Measurements from ENCODE around the gene CA5B. TPM values are rescaled to one million over a fixed set of nuclear protein-coding genes. Genes with fewer than 3 reads are reported as not detected.
"Not testable (repeated sequence)": the region's sequence is repeated elsewhere in the genome, so short reads cannot be mapped to it uniquely, and the experiment has no call there.

CA5B gene
- total RNA-seq, 2 donors from 2014 or later: 10.5 to 11.7 TPM

- no peak overlapping the region for H3K4me3 Mint-ChIP-seq
These were observed 13.2 kb upstream of the CA5B start for GRCh38 chrX:15724911-15725310.

DNA sequence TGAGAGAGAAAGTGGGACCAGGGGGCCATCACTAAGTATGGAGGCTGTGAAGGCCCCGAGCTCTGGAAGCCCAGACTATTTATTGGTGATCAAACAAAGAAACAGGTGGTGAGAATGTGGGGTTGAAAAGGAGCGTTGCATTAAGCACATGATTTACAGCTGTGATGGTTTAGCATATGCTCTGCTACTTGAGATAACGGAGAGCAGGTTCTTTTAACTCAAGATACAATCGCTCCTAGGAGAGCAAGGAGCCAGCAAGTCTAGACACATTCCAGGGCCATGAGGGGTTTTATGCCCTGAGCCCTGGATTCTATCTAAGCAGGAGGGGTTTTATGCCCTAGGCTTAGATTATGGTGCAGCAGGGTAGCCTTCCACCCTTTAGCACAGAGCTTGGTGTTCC is 6.7 kb upstream of the CA5B start:
- not testable (repeated sequence) for H3K9me3 Mint-ChIP-seq; H3K27ac Mint-ChIP-seq; DNase-seq; H3K4me1 Mint-ChIP-seq (ENCODE audit: low read depth); H3K36me3 Mint-ChIP-seq (ENCODE audit: insufficient read depth in 2 of 2); H3K27me3 Mint-ChIP-seq (ENCODE audit: low read depth); H3K4me3 Mint-ChIP-seq; ATAC-seq (replicated peaks in 1 of 2)

More at GRCh38 chrX:15724911-15725310, 13.2 kb upstream of the CA5B start:
- DNase-seq (no peak), ATAC-seq (replicated peaks in 1 of 2) (no peak)
- no peaks in the 10 kb centered on the region for H3K36me3 Mint-ChIP-seq (ENCODE audit: insufficient read depth in 2 of 2)
- H3K9me3 Mint-ChIP-seq: peaks cover 0 to 2% of the 10 kb centered on the region in 2 donors
- no peaks in the 10 kb centered on the region for H3K27me3 Mint-ChIP-seq (ENCODE audit: low read depth)
- H3K27ac Mint-ChIP-seq: no peak overlapping the region
- H3K4me1 Mint-ChIP-seq (ENCODE audit: low read depth): peaks cover 9% of the 10 kb centered on the region

DNA sequence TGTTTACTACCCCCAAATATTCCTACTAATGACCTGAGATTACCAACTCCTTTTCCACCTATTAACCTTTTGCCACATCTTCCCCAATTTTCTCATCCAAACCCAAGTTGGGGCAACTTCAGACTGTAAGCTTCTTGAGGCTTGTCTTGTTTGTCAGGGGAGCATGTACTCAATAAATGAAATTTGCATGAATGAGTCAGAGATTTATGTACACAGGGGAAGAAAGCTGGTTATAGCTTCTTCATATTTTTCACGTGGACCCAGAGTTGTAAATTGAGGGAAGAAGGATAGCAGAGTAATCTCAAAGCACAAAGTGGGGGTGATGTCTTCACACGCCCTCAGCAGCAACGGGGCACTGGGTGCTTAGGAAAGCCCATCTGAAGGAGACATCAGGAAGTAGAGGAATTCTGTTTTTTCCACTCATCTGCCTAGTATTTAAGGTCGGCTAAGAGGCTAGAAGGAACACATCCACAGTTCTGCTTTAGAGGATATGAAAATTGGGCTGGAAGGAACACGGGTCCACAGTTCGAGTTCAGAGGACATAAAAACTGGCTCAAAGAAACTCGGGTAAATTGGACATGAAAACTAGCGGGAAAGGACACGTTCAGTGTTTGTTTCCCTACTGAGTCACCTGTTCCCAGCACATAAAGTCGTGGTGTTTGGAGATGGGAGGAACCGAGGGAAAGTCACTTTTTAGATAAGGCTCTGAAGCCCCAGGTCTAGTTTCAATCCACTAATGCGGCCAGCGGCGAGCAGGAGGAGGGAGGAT is 696 bp upstream of the CA5B start:
- Mint-ChIP-seq H3K27me3 (ENCODE audit: low read depth) (no peaks in the 10 kb centered on the region), H3K36me3 (ENCODE audit: insufficient read depth in 2 of 2) (no peaks in the 10 kb centered on the region), H3K27ac (no peak overlapping the region), H3K4me1 (ENCODE audit: low read depth) (peaks cover 38% of the 10 kb centered on the region), H3K4me3 (peak overlapping the region; percentile 87 to 89), H3K9me3 (no peaks in the 10 kb centered on the region)
- DNase-seq: no peak
- no peak for ATAC-seq (replicated peaks in 1 of 2)

DNA sequence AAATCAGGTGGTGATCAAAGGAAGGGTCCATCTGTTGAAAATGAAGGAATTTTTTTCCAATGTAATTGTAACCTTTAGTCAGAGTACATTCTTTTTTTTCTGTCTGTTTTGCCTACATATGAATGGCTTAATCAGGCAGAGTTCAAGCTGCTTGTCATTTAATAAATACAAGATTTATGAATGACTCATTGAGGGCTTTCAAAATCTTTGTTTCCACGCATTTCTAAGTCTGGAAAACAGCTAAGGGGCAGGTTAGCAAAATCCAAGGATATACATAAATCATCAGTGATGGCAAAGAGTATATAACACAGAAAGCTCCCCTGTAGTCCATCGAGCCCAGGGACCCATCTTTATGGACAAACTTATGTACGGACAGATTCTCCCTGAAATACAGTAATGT is 1.8 kb downstream of the CA5B start:
- H3K27me3 Mint-ChIP-seq (ENCODE audit: low read depth): no peaks in the 10 kb centered on the region
- peaks cover 43% of the 10 kb centered on the region for H3K4me1 Mint-ChIP-seq (ENCODE audit: low read depth)
- DNase-seq (no peak), ATAC-seq (replicated peaks in 1 of 2) (no peak)
- no peaks in the 10 kb centered on the region for H3K9me3 Mint-ChIP-seq
- peaks cover 0 to 2% of the 10 kb centered on the region in 2 donors for H3K36me3 Mint-ChIP-seq (ENCODE audit: insufficient read depth in 2 of 2)
- no peak overlapping the region for H3K4me3 Mint-ChIP-seq
- H3K27ac Mint-ChIP-seq: no peak overlapping the region

DNA sequence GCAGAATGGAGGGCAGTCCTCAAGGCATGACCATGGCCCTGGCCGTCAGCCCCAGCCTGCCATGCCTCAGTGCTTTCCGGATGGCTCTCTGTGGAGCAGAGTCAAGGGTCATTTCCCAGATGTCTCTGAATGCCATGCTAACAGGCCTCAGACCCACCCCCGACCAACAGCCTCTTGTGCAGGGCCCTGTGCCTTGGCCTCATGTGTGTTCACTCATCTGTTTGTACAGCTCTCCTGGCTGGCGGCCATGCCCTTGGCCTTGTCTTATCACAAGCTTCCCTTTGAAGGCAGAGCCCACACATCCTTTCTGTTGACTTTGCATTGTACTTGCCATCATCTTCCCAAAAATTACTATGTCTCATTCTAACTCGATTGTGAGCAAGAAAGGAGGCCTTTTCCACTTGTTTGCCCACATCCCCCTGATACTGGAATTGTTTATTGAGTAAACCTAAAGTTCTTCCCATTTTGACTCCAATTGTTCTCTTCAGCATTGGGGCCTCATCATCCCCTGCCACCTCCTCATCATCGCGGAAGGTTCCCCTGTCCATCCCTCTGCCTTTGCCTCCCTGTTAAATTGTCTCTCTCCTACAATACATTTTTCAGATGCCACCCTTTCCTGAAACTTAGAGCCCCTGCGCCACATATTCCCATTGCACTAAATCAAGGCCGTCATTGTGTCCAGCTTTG is 6.3 kb downstream of the CA5B start:
- peaks cover 40% of the 10 kb centered on the region for H3K4me1 Mint-ChIP-seq (ENCODE audit: low read depth)
- ATAC-seq (replicated peaks in 1 of 2): no peak
- no peak overlapping the region for H3K4me3 Mint-ChIP-seq
- peaks cover 2% of the 10 kb centered on the region in 2 donors for H3K36me3 Mint-ChIP-seq (ENCODE audit: insufficient read depth in 2 of 2)
- H3K27ac Mint-ChIP-seq: peak overlapping the region; percentile 36
- H3K27me3 Mint-ChIP-seq (ENCODE audit: low read depth): no peaks in the 10 kb centered on the region
- no peaks in the 10 kb centered on the region for H3K9me3 Mint-ChIP-seq
- DNase-seq: no peak

DNA sequence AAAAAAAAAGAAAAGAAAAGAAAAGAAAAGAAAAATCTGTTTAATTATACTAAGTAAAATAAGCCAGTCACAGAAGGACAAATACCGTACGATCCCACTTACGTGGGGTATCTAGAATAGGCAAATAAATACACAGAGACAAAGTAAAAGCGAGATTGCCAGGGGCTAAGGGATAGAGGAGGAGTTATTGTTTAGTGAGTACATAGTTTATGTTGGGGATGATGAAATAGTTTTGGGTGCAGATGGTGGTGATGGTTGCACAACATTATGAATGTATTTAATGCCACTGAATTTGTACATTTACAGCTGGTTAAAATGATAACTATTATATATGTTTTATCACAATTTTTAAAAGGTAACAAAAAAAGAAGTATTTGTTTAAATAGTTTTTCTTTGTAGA is 7.1 kb downstream of the CA5B start:
- Mint-ChIP-seq H3K4me1 (ENCODE audit: low read depth) (peaks cover 40% of the 10 kb centered on the region), H3K4me3 (no peak overlapping the region), H3K27ac (no peak overlapping the region), H3K36me3 (ENCODE audit: insufficient read depth in 2 of 2) (peaks cover 2 to 3% of the 10 kb centered on the region in 2 donors), H3K9me3 (no peaks in the 10 kb centered on the region), H3K27me3 (ENCODE audit: low read depth) (no peaks in the 10 kb centered on the region)
- no peak for ATAC-seq (replicated peaks in 1 of 2)
- DNase-seq: no peak

- Mint-ChIP-seq H3K27ac (peak overlapping the region; percentile 84), H3K4me1 (ENCODE audit: low read depth) (peaks cover 49% of the 10 kb centered on the region)
- not testable (repeated sequence) for H3K36me3 Mint-ChIP-seq (ENCODE audit: insufficient read depth in 2 of 2); DNase-seq; H3K27me3 Mint-ChIP-seq (ENCODE audit: low read depth); ATAC-seq (replicated peaks in 1 of 2); H3K4me3 Mint-ChIP-seq; H3K9me3 Mint-ChIP-seq
These were observed 8.6 kb downstream of the CA5B start for GRCh38 chrX:15746651-15747050.

DNA sequence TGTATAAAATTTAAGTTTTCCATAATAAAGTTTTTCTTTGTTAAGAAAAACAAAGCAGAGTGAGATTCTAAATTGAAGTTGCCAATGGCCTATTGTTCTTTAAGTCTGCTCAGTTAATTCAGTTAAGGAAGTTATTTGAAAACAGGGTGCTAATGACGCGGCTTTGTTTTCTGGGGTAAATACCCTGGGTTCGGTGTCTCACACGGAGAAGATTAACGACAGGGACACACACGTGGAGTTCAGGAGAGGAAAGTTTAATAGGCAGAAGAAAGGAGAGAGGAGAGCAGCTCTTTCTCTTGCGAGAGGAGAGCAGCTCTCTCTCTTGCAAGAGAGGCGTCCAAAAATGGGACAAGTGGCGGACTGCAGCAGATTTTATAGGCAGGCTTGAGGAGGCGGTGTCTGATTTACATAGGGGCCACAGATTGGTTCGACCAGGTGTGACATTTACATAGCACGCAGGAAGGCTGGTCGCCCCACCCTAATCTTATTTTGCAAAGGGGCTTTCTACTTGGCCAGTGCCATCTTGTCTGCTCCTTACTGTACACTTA is 9.6 kb downstream of the CA5B start:
- H3K4me1 Mint-ChIP-seq (ENCODE audit: low read depth): peaks cover 53% of the 10 kb centered on the region
- peaks cover 2 to 3% of the 10 kb centered on the region in 2 donors for H3K36me3 Mint-ChIP-seq (ENCODE audit: insufficient read depth in 2 of 2)
- no peak overlapping the region for H3K4me3 Mint-ChIP-seq
- no peak overlapping the region for H3K27ac Mint-ChIP-seq
- no peaks in the 10 kb centered on the region for H3K9me3 Mint-ChIP-seq
- no peaks in the 10 kb centered on the region for H3K27me3 Mint-ChIP-seq (ENCODE audit: low read depth)
- no peak for ATAC-seq (replicated peaks in 1 of 2)
- no peak for DNase-seq

- Mint-ChIP-seq H3K4me1 (ENCODE audit: low read depth) (peaks cover 59% of the 10 kb centered on the region), H3K27me3 (ENCODE audit: low read depth) (no peaks in the 10 kb centered on the region), H3K9me3 (no peaks in the 10 kb centered on the region), H3K27ac (peak overlapping the region; percentile 99), H3K4me3 (peak overlapping the region; percentile 54 to 83), H3K36me3 (ENCODE audit: insufficient read depth in 2 of 2) (peaks cover 0 to 3% of the 10 kb centered on the region in 2 donors)
- DNase-seq (no peak), ATAC-seq (replicated peaks in 1 of 2) (no peak)
These were observed 10.8 kb downstream of the CA5B start for GRCh38 chrX:15748841-15749240.

- ATAC-seq (replicated peaks in 1 of 2) (peak; percentile 50 to 71), DNase-seq (peak in 1 of 2 donors; percentile 22)
- peaks cover 65% of the 10 kb centered on the region for H3K4me1 Mint-ChIP-seq (ENCODE audit: low read depth)
- peak overlapping the region; percentile 54 to 83 for H3K4me3 Mint-ChIP-seq
- H3K36me3 Mint-ChIP-seq (ENCODE audit: insufficient read depth in 2 of 2): peaks cover 0 to 3% of the 10 kb centered on the region in 2 donors
- no peaks in the 10 kb centered on the region for H3K9me3 Mint-ChIP-seq
- peak overlapping the region; percentile 99 for H3K27ac Mint-ChIP-seq
- no peaks in the 10 kb centered on the region for H3K27me3 Mint-ChIP-seq (ENCODE audit: low read depth)
These were observed 11.9 kb downstream of the CA5B start for GRCh38 chrX:15749642-15750610.

- no peaks in the 10 kb centered on the region for H3K27me3 Mint-ChIP-seq (ENCODE audit: low read depth)
These were observed 12.6 kb downstream of the CA5B start for GRCh38 chrX:15750611-15751154.

GRCh38 chrX:15751155-15751819 is 13.2 kb downstream of the CA5B start:
- Mint-ChIP-seq H3K4me1 (ENCODE audit: low read depth) (peaks cover 63% of the 10 kb centered on the region), H3K9me3 (no peaks in the 10 kb centered on the region), H3K27ac (peak overlapping the region; percentile 98), H3K27me3 (ENCODE audit: low read depth) (no peaks in the 10 kb centered on the region), H3K36me3 (ENCODE audit: insufficient read depth in 2 of 2) (peaks cover 0 to 3% of the 10 kb centered on the region in 2 donors), H3K4me3 (peak overlapping the region; percentile 54 to 83)
- DNase-seq: peak in 1 of 2 donors; percentile 3
- ATAC-seq (replicated peaks in 1 of 2): peak; percentile 76 to 80

More at GRCh38 chrX:15750611-15751154, 12.6 kb downstream of the CA5B start:
- Mint-ChIP-seq H3K36me3 (ENCODE audit: insufficient read depth in 2 of 2) (peaks cover 0 to 3% of the 10 kb centered on the region in 2 donors), H3K4me3 (peak overlapping the region; percentile 54 to 83), H3K4me1 (ENCODE audit: low read depth) (peaks cover 65% of the 10 kb centered on the region), H3K9me3 (no peaks in the 10 kb centered on the region), H3K27ac (peak overlapping the region; percentile 98)
- DNase-seq (no peak), ATAC-seq (replicated peaks in 1 of 2) (peak; percentile 31 to 32)

Data from activated T-cell treated with anti-CD3 and anti-CD28 coated beads, Interleukin-2, amount 50 U/mL, for 72 hours (primary cell).